ENCODE data around the gene IL1RAP. TPM values are rescaled to one million over a fixed set of nuclear protein-coding genes. Genes with fewer than 3 reads are reported as not detected.

The IL1RAP gene
- total and polyA plus RNA-seq, 7 experiments from 2014 or later, result 5.9 to 29.0 (median 12.1) TPM

GRCh38 chr3:190624282-190624681 lies 110.4 kb downstream of the IL1RAP start:
- Mint-ChIP-seq H3K9me3 (no peaks in the 10 kb centered on the region), H3K27me3 (no peaks in the 10 kb centered on the region), H3K27ac (no peak overlapping the region), H3K4me1 (peaks cover 0 to 47% (median 0%) of the 10 kb centered on the region in 7 donors), H3K4me3 (no peak overlapping the region), H3K36me3 (peaks cover 9 to 61% (median 40%) of the 10 kb centered on the region in 5 donors)
- no peaks in the 10 kb centered on the region for H3K9me3 ChIP-seq (ENCODE audit: control insufficient read depth in 2 of 3, low read length in 3 of 3)
- H3K4me3 ChIP-seq (ENCODE audit: low read length), result no peak overlapping the region
- ChIA-PET POLR2A (no interaction called here), CTCF (no interaction called here)
- intact Hi-C loops (cut with micrococcal nuclease), result loop anchor here in 1 of 2 donors (5.0 kb wide), 1 partner anchor 112 kb away; the partner anchor contains the start of gene IL1RAP
- DNase-seq, result no peak
- H3K36me3 ChIP-seq (ENCODE audit: control insufficient read depth in 2 of 3, insufficient read depth in 3 of 3, low read length in 3 of 3), result peaks cover 0 to 28% (median 0%) of the 10 kb centered on the region in 3 experiments
- no peak overlapping the region for H3K27ac ChIP-seq (ENCODE audit: low read depth, low read length)
- no peaks in the 10 kb centered on the region for H3K27me3 ChIP-seq (ENCODE audit: control insufficient read depth in 2 of 2, insufficient read depth in 2 of 2, low read length in 2 of 2)
- ATAC-seq, result no peak
- H3K4me1 ChIP-seq (ENCODE audit: control insufficient read depth in 2 of 2, insufficient read depth in 2 of 2, low read length in 2 of 2), result no peaks in the 10 kb centered on the region

- Histone ChIP-seq H3K27ac (ENCODE audit: low read depth, low read length) (no peak overlapping the region), H3K4me1 (ENCODE audit: control insufficient read depth in 2 of 2, insufficient read depth in 2 of 2, low read length in 2 of 2) (no peaks in the 10 kb centered on the region), H3K4me3 (ENCODE audit: low read length) (no peak overlapping the region), H3K9me3 (ENCODE audit: control insufficient read depth in 2 of 3, low read length in 3 of 3) (no peaks in the 10 kb centered on the region), H3K27me3 (ENCODE audit: control insufficient read depth in 2 of 2, insufficient read depth in 2 of 2, low read length in 2 of 2) (no peaks in the 10 kb centered on the region), H3K36me3 (ENCODE audit: control insufficient read depth in 2 of 3, insufficient read depth in 3 of 3, low read length in 3 of 3) (peaks cover 0 to 28% (median 0%) of the 10 kb centered on the region in 3 experiments)
- ChIA-PET POLR2A (no interaction called here), CTCF (no interaction called here)
- Mint-ChIP-seq H3K27ac (peak overlapping the region in 1 of 9 donors; percentile 36), H3K36me3 (peaks cover 9 to 57% (median 38%) of the 10 kb centered on the region in 5 donors), H3K9me3 (no peaks in the 10 kb centered on the region), H3K4me1 (peaks cover 0 to 29% (median 3%) of the 10 kb centered on the region in 7 donors), H3K27me3 (no peaks in the 10 kb centered on the region), H3K4me3 (no peak overlapping the region)
- intact Hi-C loops (cut with micrococcal nuclease), result no loop called here
- ATAC-seq (no peak), DNase-seq (no peak)
These were observed 113.2 kb downstream of the IL1RAP start for GRCh38 chr3:190626951-190627620.

- no peaks in the 10 kb centered on the region for H3K9me3 ChIP-seq (ENCODE audit: control insufficient read depth in 2 of 3, low read length in 3 of 3)
- H3K27me3 ChIP-seq (ENCODE audit: control insufficient read depth in 2 of 2, insufficient read depth in 2 of 2, low read length in 2 of 2), result no peaks in the 10 kb centered on the region
- no peaks in the 10 kb centered on the region for H3K4me1 ChIP-seq (ENCODE audit: control insufficient read depth in 2 of 2, insufficient read depth in 2 of 2, low read length in 2 of 2)
- DNase-seq, result no peak
- no peak overlapping the region for H3K4me3 ChIP-seq (ENCODE audit: low read length)
- no peak overlapping the region for H3K27ac Mint-ChIP-seq
- peaks cover 0 to 16% (median 3%) of the 10 kb centered on the region in 7 donors for H3K4me1 Mint-ChIP-seq
- ChIA-PET CTCF (interaction anchor here (0.6 kb wide), 1 partner anchor 16 kb away, joined by 3 read pairs; no protein-coding TSS in a partner anchor), POLR2A (no interaction called here)
- H3K9me3 Mint-ChIP-seq, result no peaks in the 10 kb centered on the region
- peaks cover 0 to 18% (median 0%) of the 10 kb centered on the region in 3 experiments for H3K36me3 ChIP-seq (ENCODE audit: control insufficient read depth in 2 of 3, insufficient read depth in 3 of 3, low read length in 3 of 3)
- H3K36me3 Mint-ChIP-seq, result peaks cover 5 to 56% (median 23%) of the 10 kb centered on the region in 5 donors
- H3K4me3 Mint-ChIP-seq, result no peak overlapping the region
- H3K27ac ChIP-seq (ENCODE audit: low read depth, low read length), result no peak overlapping the region
- no peaks in the 10 kb centered on the region for H3K27me3 Mint-ChIP-seq
- intact Hi-C loops (cut with micrococcal nuclease), result no loop called here
- ATAC-seq, result no peak
These were observed 115.2 kb downstream of the IL1RAP start for GRCh38 chr3:190629088-190629487.

- ATAC-seq, result no peak
- no peaks in the 10 kb centered on the region for H3K4me1 ChIP-seq (ENCODE audit: control insufficient read depth in 2 of 2, insufficient read depth in 2 of 2, low read length in 2 of 2)
- H3K36me3 ChIP-seq (ENCODE audit: control insufficient read depth in 2 of 3, insufficient read depth in 3 of 3, low read length in 3 of 3), result peaks cover 0 to 8% (median 0%) of the 10 kb centered on the region in 3 experiments
- H3K27me3 ChIP-seq (ENCODE audit: control insufficient read depth in 2 of 2, insufficient read depth in 2 of 2, low read length in 2 of 2), result no peaks in the 10 kb centered on the region
- Mint-ChIP-seq H3K27ac (no peak overlapping the region), H3K4me1 (peaks cover 0 to 9% (median 3%) of the 10 kb centered on the region in 7 donors), H3K9me3 (no peaks in the 10 kb centered on the region), H3K36me3 (peaks cover 5 to 43% (median 12%) of the 10 kb centered on the region in 5 donors), H3K4me3 (no peak overlapping the region), H3K27me3 (no peaks in the 10 kb centered on the region)
- intact Hi-C loops (cut with micrococcal nuclease), result no loop called here
- ChIA-PET POLR2A (no interaction called here), CTCF (no interaction called here)
- no peak for DNase-seq
- H3K27ac ChIP-seq (ENCODE audit: low read depth, low read length), result no peak overlapping the region
- H3K9me3 ChIP-seq (ENCODE audit: control insufficient read depth in 2 of 3, low read length in 3 of 3), result no peaks in the 10 kb centered on the region
- no peak overlapping the region for H3K4me3 ChIP-seq (ENCODE audit: low read length)
These were observed 117.4 kb downstream of the IL1RAP start for GRCh38 chr3:190631295-190631694.

GRCh38 chr3:190641564-190641963 lies 127.7 kb downstream of the IL1RAP start:
- no peak overlapping the region for H3K4me3 ChIP-seq (ENCODE audit: low read length)
- no peaks in the 10 kb centered on the region for H3K27me3 Mint-ChIP-seq
- peaks cover 10 to 60% (median 36%) of the 10 kb centered on the region in 5 donors for H3K36me3 Mint-ChIP-seq
- H3K9me3 ChIP-seq (ENCODE audit: control insufficient read depth in 2 of 3, low read length in 3 of 3), result no peaks in the 10 kb centered on the region
- no peaks in the 10 kb centered on the region for H3K9me3 Mint-ChIP-seq
- ATAC-seq (no peak), DNase-seq (no peak)
- ChIA-PET CTCF (no interaction called here), POLR2A (no interaction called here)
- no peak overlapping the region for H3K27ac Mint-ChIP-seq
- H3K27me3 ChIP-seq (ENCODE audit: control insufficient read depth in 2 of 2, insufficient read depth in 2 of 2, low read length in 2 of 2), result no peaks in the 10 kb centered on the region
- no peaks in the 10 kb centered on the region for H3K4me1 ChIP-seq (ENCODE audit: control insufficient read depth in 2 of 2, insufficient read depth in 2 of 2, low read length in 2 of 2)
- intact Hi-C loops (cut with micrococcal nuclease), result no loop called here
- no peaks in the 10 kb centered on the region for H3K36me3 ChIP-seq (ENCODE audit: control insufficient read depth in 2 of 3, insufficient read depth in 3 of 3, low read length in 3 of 3)
- no peak overlapping the region for H3K4me3 Mint-ChIP-seq
- H3K4me1 Mint-ChIP-seq, result peaks cover 0 to 5% (median 0%) of the 10 kb centered on the region in 7 donors
- H3K27ac ChIP-seq (ENCODE audit: low read depth, low read length), result no peak overlapping the region

- Histone ChIP-seq H3K4me3 (ENCODE audit: low read length) (no peak overlapping the region), H3K27ac (ENCODE audit: low read depth, low read length) (no peak overlapping the region), H3K9me3 (ENCODE audit: control insufficient read depth in 2 of 3, low read length in 3 of 3) (no peaks in the 10 kb centered on the region), H3K36me3 (ENCODE audit: control insufficient read depth in 2 of 3, insufficient read depth in 3 of 3, low read length in 3 of 3) (no peaks in the 10 kb centered on the region), H3K27me3 (ENCODE audit: control insufficient read depth in 2 of 2, insufficient read depth in 2 of 2, low read length in 2 of 2) (no peaks in the 10 kb centered on the region), H3K4me1 (ENCODE audit: control insufficient read depth in 2 of 2, insufficient read depth in 2 of 2, low read length in 2 of 2) (no peaks in the 10 kb centered on the region)
- no peak for DNase-seq
- no peak for ATAC-seq
- Mint-ChIP-seq H3K27me3 (no peaks in the 10 kb centered on the region), H3K36me3 (peaks cover 13 to 63% (median 40%) of the 10 kb centered on the region in 5 donors), H3K27ac (no peak overlapping the region), H3K4me1 (peaks cover 0 to 5% (median 0%) of the 10 kb centered on the region in 7 donors), H3K9me3 (no peaks in the 10 kb centered on the region), H3K4me3 (no peak overlapping the region)
- ChIA-PET POLR2A (no interaction called here), CTCF (no interaction called here)
- intact Hi-C loops (cut with micrococcal nuclease), result no loop called here
These were observed 128.1 kb downstream of the IL1RAP start for GRCh38 chr3:190642016-190642415.

GRCh38 chr3:190644035-190644434 lies 130.2 kb downstream of the IL1RAP start:
- Mint-ChIP-seq H3K9me3 (no peaks in the 10 kb centered on the region), H3K4me3 (no peak overlapping the region), H3K36me3 (peaks cover 17 to 65% (median 42%) of the 10 kb centered on the region in 5 donors), H3K27me3 (no peaks in the 10 kb centered on the region), H3K27ac (no peak overlapping the region), H3K4me1 (peaks cover 0 to 5% (median 0%) of the 10 kb centered on the region in 7 donors)
- DNase-seq, result no peak
- Histone ChIP-seq H3K9me3 (ENCODE audit: control insufficient read depth in 2 of 3, low read length in 3 of 3) (no peaks in the 10 kb centered on the region), H3K4me1 (ENCODE audit: control insufficient read depth in 2 of 2, insufficient read depth in 2 of 2, low read length in 2 of 2) (no peaks in the 10 kb centered on the region), H3K4me3 (ENCODE audit: low read length) (no peak overlapping the region), H3K27me3 (ENCODE audit: control insufficient read depth in 2 of 2, insufficient read depth in 2 of 2, low read length in 2 of 2) (no peaks in the 10 kb centered on the region), H3K27ac (ENCODE audit: low read depth, low read length) (no peak overlapping the region), H3K36me3 (ENCODE audit: control insufficient read depth in 2 of 3, insufficient read depth in 3 of 3, low read length in 3 of 3) (peaks cover 0 to 3% (median 0%) of the 10 kb centered on the region in 3 experiments)
- POLR2A ChIA-PET, result no interaction called here
- no peak for ATAC-seq
- intact Hi-C loops (cut with micrococcal nuclease), result no loop called here
- CTCF ChIA-PET, result no interaction called here

Data from naive thymus-derived CD4-positive, alpha-beta T cell (primary cell).